DMS53 treated with DMSO at 0.1 percent for 48 hours (cell line): ENCODE results near the gene FAM117A.

Source experiments
- DNase-seq: peaks from one replicate; lab custom pipeline; 2025; ENCODE audit not compliant: unreplicated experiment; lab: John Stamatoyannopoulos, UW

Gene FAM117A

DNA sequence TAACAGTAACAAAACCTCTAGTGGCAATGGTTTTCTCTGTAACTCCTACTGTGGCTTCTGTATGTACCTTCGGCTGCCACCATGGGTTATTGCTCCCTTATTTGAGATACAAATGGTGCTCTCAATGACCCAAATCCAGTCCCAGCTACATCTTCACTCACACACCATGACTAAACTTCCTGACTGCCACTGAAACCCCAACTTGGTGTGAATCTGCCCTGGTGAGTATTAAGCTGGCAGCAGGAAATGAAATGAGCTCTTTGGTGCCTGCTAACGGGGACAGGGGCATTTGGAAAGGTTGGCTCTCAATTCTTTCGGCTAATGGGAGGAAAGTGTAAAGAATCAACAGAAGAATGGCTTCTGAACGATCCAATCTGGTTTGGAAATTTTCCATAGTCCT is 48.7 kb downstream of the FAM117A start:
- DNase-seq: no peak

DNA sequence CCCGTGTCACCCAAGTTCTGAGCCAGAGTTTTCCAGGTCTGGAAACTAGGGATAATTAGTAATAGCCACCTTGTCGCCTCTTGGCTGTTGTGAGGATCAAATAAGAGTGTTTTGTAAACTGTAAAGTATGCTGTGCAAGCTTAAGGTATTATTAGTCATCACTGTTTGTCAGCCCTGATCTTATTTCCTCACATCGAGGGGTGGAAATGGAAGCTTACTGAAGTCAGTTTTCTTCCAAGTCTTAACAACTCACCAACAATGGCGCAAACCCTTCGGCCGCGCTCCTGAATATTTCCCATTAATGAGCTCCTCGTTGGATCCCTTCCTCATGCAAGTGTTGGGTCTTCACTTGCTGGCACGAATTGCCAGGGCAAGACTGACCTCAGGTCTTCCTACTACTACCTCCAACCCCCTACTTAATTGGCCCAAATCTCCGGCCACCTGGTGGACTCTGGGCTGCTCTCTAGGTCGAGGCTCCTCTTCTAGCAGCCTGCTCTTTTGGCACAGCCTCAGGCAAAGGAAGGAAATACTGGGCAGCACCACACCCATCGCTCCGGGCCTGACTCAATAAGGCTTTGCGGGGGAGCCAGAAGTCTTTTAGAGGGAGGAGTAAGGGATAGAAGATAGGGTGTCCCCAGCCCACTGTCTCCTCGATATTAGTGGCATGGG is 55.3 kb downstream of the FAM117A start:
- peak; percentile 67 for DNase-seq

DNA sequence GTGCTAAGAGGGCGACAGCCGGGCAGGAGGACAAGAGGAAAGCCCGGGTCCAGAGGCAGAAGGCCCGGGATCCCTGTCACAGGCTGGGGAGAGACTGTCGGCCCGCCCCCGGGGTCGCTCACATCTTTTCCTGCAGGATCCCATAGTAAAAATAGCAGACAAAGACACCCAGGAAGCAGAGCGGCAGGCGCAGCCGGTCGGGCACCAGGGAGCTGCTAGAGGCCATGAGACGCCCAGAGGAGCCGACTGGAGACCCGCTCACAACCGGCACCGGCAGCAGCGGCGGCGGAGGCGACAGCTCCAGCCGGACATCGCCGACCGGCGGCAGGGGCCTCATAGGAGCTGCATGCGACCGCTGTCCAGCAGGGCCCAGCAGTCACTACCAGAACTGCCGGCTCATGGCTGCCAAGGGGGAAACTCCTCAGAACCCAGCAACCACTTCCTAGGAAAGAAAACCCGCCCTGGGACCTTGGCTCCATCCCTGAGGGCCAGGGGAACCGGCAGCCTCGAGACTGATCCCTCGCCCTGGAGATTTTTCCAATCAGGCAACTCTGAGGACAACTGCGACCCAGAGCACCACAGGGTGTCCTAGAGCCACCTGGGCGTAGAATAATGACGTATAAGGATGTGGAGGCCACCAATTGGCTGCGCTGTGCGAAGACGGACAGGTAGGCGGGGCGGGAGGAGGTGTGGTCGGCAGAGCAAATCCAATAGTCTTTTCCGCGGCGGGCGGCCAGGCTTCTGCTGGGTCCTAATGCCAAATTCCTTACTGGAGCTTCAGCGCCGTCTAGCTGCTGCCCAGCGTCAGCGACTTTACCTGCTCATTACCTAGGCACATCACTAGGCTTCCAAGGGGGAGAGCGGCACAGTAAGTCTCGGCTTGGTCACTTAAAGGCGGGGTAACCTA is 56.1 kb downstream of the FAM117A start, which contains the start of gene SLC35B1:
TSS of gene SLC35B1 (minus strand) at position 357 of the 907 bp plus-strand sequence. CDS start at position 226, 131 bp downstream.
- peak; percentile 99 for DNase-seq

DNA sequence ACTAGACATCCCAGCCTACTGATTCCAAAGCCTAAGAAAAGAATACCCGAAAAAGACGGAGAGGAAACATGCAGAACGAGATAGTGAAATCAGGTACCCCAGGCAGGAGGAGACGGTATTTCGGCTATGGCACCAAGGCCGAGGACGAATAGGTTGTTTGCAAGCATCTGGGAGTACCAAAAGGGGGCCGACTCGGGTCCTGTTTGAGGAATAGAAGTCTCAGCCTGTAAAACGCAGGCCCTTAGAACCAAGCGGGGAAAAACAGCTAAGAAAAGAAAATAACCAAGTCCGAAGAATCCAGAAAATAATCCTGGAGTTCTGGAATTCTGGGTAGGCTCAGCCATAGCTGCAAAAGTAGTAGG is 56.7 kb downstream of the FAM117A start:
- no peak for DNase-seq

DNA sequence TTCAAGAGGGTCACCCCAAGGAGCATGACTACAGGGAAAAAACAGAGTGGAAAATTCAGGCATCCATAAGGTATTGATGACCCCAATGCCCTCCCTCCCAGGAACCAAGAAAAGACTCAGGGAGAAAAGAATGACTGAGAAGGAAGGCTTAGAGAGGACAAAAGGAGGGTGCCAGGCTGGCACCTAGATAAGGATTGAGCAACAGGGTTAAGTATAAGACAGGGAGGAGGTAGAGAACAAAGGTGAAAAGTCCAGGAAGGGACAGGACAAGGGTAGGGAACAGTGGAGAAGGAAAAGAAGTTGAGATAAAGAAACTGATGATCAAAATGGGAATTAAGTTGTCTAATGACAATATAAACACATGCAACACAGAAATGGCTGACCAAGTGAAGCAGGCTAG is 58.7 kb downstream of the FAM117A start:
- DNase-seq: no peak

DNA sequence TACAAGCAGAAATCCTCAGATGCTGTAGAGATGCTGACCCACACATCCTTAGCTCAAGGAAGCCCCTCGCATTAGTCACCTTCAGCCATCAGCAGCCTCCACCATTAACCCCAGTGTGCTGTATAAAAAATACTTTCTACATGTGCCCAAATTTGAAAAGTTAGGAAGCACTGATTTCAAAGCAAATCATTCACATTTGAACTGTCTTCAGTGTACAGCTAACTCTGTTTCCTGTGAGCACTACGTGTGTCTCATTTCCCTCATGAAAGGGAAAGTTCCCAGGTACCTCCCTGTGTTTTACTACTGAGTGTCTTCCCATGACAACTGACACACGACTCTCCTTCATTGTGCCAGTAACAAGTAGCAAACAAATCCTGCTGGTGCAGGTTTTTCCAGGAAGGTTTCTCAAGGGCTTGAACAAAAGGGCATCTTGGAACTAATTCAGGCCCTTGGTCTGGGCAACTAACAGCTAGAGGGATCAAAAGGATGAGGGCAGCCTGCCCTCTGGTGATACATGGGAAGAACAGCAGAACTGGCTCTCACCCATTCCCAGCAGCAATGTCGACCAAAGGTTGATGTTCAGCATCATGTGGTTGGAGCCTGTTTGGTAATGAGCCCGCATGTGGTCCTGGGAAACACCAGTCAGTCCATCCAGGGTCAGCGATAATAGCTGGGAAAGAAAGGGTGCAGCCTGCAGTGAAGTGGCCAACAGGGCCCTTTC is 60.2 kb downstream of the FAM117A start:
- DNase-seq: no peak

DNA sequence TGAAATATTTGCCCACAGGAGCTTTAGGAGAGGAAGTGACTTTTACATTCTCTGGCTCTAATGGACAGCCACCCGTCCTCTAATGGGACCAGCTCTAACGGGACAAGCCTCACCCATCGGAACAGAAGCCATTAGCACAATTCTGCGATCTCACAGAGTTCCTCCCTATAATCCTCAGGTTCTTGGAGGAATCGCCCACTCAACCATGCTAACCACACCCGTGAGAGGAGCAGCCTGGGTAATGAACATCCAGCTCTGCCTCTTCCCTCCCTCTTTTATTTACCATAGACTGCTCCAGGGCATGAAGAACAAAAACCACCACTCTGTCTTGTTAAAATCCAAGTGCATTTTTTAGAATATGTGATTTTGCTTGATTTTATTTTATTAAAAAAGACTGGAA is 63.0 kb downstream of the FAM117A start:
- no peak for DNase-seq

DNA sequence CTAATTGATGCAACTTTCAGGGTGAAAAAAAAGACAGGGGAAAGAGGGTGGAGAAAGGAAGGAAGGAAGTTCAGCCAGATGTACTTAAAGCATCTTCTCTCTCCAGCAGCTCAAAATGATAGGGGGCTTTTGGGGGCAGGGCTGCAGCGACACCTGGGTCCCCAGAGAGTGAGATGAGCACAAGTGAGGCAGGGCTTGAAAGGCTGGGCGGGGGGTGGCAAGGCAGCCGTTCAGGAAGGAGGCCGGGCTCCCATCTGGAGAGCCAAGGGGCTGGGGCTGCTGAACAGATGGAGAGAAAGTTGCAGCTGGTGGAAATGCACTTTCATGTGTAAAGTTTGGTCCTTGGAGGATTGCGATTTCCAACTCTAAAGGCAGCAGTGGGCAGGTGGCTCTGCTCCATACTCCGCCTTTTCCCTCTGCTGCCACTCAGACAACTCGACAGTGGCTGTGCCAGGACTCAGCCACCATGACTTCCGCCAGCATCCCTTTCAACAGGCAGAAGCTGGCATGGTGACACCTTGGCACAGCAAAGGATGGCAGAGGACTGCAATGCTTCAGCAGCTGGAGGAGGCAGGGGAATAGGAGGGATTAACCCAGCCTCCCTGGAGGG is 63.9 kb downstream of the FAM117A start:
- no peak for DNase-seq

DNA sequence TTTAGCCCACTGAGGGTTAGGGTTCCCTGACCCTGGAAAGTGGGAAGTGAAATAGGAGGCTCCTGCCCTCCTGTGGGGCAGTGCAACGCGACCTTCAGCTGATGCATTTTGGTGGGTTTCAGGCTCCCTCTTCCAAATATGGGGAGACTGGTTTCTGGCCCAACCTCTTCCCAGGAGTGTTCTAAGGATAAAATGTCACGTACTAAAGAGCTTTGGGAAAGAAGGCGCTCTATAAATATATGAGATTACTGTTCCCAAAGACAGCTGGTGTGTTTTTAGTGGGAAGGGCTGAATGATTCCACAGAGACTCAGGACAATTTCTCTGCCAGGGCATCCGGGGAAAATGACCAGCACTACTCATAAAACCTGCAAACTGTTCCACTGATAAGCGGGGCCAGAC is 65.9 kb downstream of the FAM117A start:
- DNase-seq: no peak

DNA sequence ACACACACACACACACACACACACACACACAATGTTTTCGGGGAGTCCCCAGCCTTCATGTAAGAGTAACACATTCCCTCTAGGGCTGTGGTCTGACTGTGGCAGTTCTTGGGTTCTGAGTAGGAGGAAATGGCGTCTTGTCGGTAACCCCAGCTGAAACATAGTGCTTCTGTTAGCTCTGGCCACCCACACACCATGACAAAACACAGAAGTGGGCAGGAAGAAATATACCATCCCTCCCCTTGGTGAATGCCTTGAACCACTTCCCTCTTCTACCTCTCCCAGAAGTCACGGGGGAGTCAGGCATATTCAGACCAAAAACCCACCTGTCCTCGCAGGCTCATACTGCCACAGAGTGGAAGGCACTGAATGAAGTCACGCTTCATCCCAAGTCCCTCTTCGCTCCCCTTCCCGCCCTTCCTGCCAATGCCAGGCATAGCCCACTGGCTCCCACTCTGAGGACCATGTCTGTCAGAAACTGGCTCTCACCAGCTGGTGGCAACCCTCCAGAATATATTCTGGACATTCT is 67.6 kb downstream of the FAM117A start:
- no peak for DNase-seq

DNA sequence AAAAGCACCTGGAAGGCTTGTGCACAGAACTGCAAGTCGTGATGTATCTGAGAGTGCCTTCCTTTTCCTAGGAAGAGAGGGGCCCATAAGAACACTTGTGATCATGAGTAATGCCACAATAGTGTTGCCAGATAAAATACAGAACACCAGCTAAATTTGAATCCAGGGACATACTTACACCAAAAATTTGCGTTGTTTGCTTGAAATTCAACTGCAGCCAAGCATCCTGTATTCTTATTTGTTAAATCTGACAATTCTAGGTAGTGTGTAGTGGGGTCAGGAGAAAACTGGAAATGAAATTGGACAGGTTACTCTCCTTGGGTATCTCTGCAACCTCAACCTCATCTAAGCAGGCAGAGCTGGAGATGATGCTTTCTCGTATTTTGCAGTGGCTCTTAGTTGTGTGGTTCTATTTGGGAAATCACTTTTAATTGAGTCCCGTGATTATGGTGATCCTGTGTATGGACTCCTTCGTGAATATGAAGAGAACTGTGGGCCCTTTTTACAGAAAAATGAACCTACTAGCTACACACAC is 68.2 kb downstream of the FAM117A start:
- no peak for DNase-seq

DNA sequence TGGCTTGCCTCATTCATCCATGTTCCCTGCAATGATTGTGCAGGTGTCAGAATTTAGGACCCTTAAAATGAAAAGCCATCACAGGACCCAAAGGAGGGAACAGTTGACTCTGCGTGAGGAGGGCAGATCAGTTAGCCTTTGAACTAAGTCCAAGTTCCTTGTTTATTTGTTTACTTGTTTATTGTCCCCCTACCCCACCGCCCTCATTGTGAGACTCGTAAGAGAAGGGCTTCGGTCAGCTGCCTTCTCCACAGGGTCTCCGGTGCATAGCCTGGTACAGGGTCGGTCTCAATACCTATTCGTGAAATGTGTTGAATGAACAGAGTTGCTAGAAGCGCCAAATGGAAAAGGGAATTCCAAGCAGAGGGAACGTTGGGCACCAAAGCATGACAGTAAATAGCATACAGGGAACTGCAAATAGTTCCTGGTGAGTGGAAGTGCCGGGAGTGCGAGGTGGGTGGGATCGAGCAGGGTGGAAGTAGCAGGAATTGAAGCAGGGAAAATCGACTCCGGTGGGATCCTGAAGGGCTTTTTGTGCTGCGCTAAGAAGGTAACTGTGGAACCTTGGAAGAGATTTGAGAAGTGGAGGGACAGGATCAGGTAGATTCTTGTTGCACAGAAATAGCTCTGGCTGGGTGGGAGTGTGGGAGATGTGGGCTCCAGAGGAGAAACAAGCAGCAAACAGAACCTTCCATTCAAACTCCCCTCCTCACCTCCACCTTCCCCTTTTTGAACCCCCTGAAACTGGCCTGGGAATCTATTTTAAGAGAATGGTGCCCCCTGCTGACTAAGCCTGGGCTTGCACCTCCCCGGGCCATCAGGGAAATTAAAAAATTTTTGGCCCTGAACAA is 68.9 kb downstream of the FAM117A start:
- DNase-seq: peak; percentile 66

DNA sequence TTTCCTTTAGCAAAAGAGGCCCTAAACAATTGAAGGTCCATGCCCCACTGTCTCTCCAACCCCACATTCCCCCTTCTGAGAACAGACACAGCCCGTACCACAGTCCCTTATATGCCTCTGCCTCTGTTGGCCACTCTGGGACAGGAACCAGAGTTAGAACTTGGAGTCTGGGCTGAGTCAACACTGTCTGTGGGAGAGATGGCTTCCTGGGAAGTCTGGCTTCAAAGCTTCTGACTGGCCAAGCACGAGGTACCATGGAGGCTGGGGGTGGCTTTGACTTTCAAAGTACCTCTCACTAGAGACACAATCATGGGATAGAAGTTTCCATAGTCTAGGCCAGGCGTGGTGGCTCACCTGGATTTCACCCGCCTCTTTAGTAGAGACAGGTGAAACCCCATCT is 71.2 kb downstream of the FAM117A start:
- DNase-seq: no peak

DNA sequence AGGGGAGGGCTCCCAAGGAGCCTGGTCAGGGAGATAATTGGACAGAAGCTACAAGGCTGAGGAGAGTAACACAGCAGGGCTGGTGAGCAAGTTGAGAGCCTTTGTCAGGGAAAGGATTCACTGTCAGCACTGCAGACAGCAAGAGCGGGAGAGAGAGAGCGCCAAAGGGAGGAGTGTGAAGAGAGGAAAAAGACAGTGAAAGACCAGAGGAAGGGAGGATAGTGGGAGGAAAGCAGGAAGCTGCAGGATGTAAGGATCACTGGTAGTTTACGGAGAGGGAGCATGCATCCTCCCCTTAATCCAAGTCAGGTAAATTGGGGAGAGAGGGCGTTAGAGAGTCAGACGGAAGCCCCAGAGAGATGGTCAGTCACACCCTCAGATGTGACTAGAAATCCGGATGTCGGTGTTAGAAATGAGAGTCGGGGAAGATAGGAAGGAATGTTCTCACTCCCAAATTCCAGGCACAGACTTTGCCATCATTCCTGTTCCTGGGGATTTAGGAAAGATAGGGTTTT is 72.2 kb downstream of the FAM117A start:
- DNase-seq: no peak

DNA sequence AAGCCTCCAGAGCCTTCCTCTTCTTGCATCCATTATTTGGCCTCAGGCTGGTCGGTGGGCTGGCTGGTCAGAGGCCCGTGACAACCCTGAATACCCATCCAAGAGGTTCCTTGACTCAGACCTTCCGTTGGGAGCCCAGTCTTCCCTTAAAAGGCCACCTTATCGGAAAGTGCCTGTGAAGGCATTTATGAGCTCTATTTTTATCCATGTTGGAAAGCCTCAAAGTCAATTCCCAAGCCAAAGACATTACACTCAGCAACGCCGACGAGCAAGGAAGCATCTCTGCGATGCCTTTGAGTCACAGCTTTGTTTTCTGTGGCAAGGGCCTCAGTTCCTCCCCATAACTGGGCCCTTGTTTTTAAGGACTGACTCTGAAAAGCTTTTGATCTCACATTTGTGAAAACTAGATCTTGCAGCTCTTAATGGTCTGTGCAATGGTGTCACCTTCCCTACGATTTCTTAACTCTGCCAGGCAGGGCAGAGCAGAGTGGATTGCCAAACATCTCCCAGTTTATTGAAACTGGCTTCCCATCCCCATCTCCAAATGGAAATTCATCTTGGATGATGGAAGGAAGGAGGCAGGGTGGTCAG is 72.8 kb downstream of the FAM117A start:
- DNase-seq: no peak

DNA sequence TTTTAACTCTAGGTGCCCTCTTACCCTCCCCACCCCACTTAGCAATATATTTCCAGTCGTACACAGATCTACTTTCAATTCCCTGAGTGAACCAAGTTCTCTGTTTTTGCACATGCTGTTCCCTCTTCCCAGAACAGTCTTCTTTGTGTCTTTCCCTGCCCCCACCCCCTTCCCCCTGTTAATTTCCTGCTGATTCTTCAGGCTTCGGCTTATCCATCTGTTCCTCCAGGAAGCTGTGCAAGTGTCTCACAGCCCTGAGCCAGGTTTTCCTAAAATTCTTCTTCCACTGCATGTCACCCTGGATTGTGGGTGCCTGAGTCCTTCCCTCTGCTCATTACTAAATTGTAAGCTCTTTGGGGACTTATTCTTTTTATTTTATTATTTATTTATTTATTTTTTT is 73.7 kb downstream of the FAM117A start:
- no peak for DNase-seq

DNA sequence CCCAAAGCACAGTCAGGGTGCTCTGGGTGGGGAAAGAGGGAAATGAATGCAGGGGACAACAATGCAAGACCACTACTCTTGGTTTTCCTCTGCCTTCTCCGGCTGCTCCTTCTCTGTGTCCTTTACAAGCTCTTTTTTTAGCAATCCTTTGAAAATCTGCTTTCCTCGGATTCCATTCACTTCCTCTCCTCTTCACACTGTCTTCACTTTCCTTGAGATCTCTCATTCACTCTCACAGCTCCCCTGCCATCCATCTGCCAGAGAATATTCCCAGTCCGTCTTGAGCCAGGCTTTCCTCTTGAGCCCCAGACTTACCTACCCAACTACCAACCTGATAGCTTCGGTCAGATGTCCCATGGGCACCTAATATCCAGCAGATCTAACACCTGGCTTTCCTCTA is 75.1 kb downstream of the FAM117A start:
- DNase-seq: no peak

DNA sequence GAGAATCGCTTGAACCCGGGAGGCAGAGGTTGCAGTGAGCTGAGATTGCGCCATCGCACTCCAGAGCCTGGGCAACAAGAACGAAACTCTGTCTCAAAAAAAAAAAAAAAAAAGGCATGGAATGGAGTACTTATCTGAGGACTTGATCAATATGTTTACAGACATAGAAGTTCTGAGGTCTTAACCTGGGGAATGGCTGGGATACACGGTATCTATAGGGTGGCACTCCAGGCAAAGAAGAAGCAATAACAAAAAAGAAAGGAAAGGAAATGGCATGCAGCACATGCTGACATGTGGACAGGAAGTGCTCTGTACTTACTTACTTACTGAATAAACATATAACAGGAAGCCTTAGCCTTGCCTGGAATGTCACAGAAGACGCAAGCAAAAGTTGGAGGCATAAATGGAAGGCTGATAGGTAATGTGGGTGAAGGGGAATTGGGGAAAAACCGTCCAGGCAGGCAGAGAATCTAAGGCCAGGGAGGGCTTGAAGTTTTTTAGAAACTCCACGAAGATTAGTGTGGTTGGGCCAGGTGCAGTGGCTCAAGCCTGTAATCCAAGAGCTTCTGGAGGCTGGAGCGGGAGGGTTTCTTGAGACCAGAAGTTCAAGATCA is 75.9 kb downstream of the FAM117A start:
- DNase-seq: peak; percentile 27
